Occipital lobe (tissue), 2 donors: Measurements from ENCODE around the gene FBXO11. TPM values are rescaled to one million over a fixed set of nuclear protein-coding genes. Genes with fewer than 3 reads are reported as not detected.

Experiments used
- DNase-seq: peaks from one replicate; lab custom pipeline; 2025; lab: John Stamatoyannopoulos, UW
- total RNA-seq: library from RNA; depleted of rRNA; stranded (reverse); fragments of >200 nt; gene quantifications from one replicate; pipeline ENCODE4 v1.2.3, GENCODE V29; 2014

Gene FBXO11
- total RNA-seq, 1 donor from 2014 or later = 192 TPM

DNA sequence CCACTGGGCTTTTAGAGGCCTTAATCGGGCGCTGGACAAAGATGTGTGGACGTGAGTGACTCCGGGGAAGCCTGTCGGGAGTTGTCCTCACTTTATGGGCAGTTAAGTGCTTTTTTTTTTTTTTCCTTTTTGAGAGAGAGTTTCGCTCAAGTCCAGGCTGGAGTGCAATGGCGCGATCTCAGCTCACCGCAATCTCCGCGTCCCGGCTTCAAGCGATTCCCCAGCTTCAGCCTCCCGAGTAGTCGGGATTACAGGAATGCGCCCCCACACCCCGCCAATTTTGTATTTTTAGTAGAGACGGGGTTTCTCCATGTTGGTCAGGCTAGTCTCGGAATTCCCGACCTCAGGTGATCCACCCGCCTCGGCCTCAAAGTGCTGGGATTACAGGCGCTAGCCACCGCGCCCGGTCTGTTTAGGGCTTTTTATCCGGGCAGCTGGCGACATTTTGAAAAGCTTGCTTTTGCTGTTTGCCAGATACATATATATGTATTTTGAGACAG lies 121.9 kb downstream of the FBXO11 start:
- no peak for DNase-seq

- DNase-seq = peak; percentile 31
Measured at GRCh38 chr2:47783486-47784351, 122.6 kb downstream of the FBXO11 start.

GRCh38 chr2:47782671-47783485 lies 123.4 kb downstream of the FBXO11 start, which contains the start of gene MSH6:
Gene MSH6, plus strand, starts transcription at chr2:47783145. Its CDS starts 89 bp downstream, at chr2:47783234.
- DNase-seq = peak; percentile 85

DNA sequence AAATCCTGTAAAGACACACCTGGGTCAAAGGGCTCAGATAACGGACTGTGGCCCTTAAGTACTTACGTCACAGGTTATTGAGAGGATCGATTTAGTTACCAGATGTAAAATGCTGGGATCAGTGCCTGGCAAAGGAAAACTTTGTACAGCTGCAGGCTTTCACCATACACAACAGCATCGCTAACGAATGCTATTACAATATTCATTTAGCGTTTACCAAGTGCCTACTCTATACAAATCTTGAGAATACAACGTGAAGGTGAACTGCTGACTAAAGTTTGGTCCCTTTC lies 124.0 kb downstream of the FBXO11 start:
- DNase-seq = no peak

GRCh38 chr2:47779426-47779790 lies 126.9 kb downstream of the FBXO11 start:
- DNase-seq = no peak

- no peak for DNase-seq
Measured at GRCh38 chr2:47778698-47779425, 127.4 kb downstream of the FBXO11 start.

DNA sequence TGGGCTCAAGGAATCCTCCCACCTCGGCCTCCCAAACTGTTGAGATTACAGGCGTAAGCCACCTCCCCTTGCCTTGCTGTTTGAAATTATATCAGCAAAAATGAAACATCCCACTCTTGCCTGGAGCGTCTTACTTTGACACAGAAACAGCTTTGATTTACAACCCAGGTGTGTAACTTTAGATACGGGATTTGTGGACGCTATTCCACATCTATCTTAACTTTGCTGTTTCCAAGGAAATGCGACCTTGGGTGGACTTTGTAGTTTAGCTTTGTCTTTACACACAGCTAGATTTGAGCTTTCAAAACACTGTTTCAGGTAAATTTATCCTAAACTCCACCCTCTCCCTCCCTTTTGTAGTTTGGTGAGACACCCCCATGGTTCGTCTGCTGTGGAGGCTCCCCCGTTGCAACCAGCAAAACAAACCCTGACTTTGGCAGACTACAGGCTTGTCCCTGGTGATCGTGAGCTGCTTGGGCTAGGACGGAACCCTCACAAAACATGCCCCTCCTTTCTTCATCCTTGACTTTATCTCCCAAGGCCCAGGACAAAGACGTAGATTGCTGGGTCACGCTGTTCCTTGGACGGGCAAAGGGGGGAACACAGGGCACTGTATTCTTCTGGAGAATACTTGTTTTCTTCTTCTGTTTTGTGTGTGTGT lies 128.9 kb downstream of the FBXO11 start:
- DNase-seq = no peak

GRCh38 chr2:47774567-47774966 lies 131.7 kb downstream of the FBXO11 start:
- DNase-seq = no peak

DNA sequence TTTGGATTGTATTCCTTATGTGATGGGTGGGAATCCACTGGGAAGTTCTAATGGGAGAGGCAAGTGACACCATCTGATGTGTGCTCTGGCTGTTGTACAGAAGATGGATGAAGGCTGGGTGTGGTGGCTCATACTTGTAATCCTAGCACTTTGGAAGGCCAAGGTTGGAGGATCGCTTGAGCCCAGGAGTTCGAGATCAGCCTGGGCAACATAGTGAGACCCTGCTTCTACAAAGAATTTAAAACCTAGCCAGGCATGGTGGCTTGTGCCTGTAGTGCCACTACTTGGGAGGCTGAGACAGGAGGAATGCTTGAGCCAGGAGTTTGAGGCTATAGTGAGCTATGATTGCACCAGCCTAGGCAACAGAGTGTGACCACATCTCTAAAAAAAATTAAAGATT lies 134.0 kb downstream of the FBXO11 start:
- DNase-seq = no peak

- peak; percentile 16 for DNase-seq
Measured at GRCh38 chr2:47771211-47771610, 135.1 kb downstream of the FBXO11 start.

GRCh38 chr2:47769318-47769717 lies 137.0 kb downstream of the FBXO11 start:
- DNase-seq = no peak

GRCh38 chr2:47767880-47768609 lies 138.3 kb downstream of the FBXO11 start:
- peak; percentile 13 for DNase-seq

DNA sequence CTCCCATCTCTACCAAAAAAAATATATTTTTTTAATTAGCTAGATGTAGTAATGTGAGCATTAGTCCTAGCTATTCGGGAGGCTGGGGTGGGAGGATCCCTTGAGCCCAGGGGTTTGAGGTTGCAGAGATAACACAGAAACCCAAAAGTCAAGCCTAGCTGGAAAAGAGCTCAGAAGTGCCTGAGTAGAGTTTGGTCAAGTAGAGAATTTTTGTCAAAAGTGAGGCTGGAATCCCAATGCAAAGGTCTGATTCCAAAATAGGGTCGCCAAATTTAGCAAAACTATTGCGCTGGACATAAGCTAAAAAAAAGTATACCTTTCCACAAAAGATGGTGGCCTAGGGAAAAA lies 138.8 kb downstream of the FBXO11 start:
- no peak for DNase-seq

- DNase-seq = no peak
Measured at GRCh38 chr2:47751856-47752414, 154.4 kb downstream of the FBXO11 start.

GRCh38 chr2:47747878-47748277 lies 158.4 kb downstream of the FBXO11 start:
- DNase-seq = no peak

DNA sequence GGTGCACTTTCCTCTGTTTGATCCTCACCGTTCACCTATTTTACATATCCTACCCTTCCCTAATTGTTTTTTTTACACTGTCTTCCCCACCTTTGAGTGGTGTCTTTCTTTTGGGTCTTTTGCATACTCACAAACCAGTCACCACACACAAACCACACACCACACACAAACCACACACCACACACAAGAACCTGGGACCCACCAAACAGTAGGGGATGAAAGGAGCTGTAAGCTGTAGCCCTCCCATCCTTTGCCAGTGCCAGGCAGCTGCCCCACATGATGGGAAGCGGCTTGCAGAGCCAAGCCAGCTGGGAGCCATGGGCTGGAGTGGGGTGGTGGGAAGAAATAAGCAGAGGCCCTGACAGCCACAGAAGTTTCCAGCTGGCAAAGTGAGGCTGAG lies 162.2 kb downstream of the FBXO11 start:
- DNase-seq = no peak

DNA sequence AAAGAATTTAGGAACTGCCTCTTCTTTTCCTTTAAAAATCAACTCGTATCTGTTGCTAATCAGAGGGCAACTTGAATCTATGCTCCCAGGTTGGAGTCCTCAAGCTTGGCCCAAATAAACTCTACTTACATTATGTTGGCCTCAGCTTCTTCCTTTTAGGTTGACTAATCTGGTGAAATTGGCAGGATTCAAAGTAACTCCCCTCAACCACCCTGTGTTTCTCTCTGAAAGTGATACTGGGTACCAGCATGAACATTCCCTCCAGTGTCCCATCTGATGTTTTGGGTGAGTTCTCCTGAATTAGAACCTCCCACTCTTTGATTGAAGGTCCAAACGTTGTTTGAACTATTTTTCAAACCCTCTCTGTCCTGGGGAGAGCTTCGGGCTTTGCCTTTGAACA lies 164.7 kb downstream of the FBXO11 start:
- DNase-seq = no peak

DNA sequence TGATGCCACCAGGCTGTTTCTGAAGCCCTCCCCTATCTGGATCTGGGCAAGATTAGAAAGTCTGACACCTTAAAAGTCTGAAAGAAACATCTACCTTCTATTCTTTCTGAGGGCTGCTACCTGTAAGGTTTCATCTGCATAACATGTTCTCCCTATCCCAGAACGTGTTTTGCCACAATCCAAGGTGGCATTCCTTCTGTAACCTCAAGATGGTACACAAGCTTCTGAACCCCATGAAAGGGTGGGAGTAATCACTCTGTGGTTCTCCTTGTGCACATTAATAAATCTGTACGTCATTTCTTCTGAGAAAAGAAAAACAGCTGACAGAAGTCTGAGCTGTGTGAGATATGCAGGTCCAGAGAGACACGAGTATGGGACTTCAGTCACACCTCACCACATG lies 165.2 kb downstream of the FBXO11 start:
- DNase-seq = no peak
